Nasal cavity respiratory epithelium epithelial cell of viscerocranial mucosa (primary cell): ENCODE measurements around the gene IRS1. TPM values are rescaled to one million over a fixed set of nuclear protein-coding genes. Genes with fewer than 3 reads are reported as not detected.

Experiments
- total RNA-seq: library from RNA; depleted of rRNA; stranded (reverse); fragments of >200 nt; gene quantifications from 2 replicates; pipeline ENCODE4 v1.2.3, GENCODE V29; 2014

Gene IRS1
- total RNA-seq = 18.8 and 34.7 TPM in 2 replicates

GRCh38 chr2:226799211-226799975 is at the start of gene IRS1:
IRS1 (minus strand) TSS chr2:226799820; CDS start chr2:226798738, 1,082 bp downstream.

DNA sequence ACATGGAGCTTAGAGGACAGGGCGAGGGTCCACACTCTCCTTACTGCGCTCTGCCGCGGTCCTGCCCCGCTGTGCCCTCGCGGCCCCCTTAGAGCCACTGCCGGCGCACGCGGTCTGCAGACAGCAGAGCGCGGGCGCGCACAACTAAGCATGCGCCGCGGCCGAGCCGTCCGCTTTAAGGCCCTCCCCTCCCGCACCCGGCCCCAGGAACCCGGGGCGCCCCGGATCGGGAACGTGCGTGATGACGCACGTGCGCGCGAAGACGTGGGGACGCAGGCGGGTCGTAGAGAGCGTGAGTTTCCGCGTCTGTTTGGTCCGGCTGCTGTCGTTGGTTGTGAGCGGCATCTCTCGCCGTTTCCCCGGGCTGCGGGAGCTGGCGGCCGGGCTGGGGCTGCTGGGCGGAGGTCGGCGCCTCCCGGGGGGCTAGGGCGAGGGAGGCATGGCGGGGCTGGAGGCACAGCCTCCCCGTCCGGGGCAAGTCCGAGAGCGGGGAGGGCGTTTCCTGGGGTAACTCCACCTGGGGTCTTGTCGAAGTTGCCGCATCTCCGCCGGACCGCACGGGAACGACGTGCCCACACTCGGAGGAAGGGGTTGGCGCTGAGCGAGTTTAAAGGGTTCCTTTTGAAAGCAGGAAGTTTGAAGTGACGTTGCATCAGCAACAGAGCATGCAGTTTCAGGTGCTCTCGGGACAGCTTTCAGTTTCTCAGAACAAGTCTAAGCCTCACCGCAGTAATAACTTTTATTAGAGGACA is 36.4 kb upstream of the IRS1 start, which contains the start of gene RHBDD1:
Gene RHBDD1, plus strand, starts transcription at position 259 of the 752 bp plus-strand sequence. CDS start 28,640 bp downstream, outside the sequence.

Other genes starting within 250 kb of the IRS1 start
- gene RHBDD1, start 36.2 kb upstream of the IRS1 start, total RNA-seq = 44.4 and 80.5 TPM in 2 replicates